GM19043 (cell line): ENCODE measurements around the gene TLN1.
A peak's percentile ranks its signal among the peaks of the same experiment; 100 is the strongest.

Experiments used
- ATAC-seq: cut with Tn5 transposase; IDR thresholded peaks from one replicate; pipeline ENCODE4 v1.9.1; 2021; ENCODE audit warnings: low read depth; ENCODE audit not compliant: unreplicated experiment

TLN1 gene

GRCh38 chr9:35666045-35666444 is 66.0 kb downstream of the TLN1 start:
- ATAC-seq = no peak

GRCh38 chr9:35665471-35665818 is 66.5 kb downstream of the TLN1 start:
- no peak for ATAC-seq

GRCh38 chr9:35664531-35665470 is 67.2 kb downstream of the TLN1 start, which contains the start of gene ARHGEF39:
Gene ARHGEF39, minus strand, starts transcription at chr9:35665195. Its CDS starts 26 bp downstream, at chr9:35665169.
- ATAC-seq = peak; percentile 84

GRCh38 chr9:35662437-35662836 is 69.6 kb downstream of the TLN1 start:
- ATAC-seq = no peak

GRCh38 chr9:35661756-35662350 is 70.1 kb downstream of the TLN1 start:
- ATAC-seq = no peak

- no peak for ATAC-seq
These were observed 71.0 kb downstream of the TLN1 start for GRCh38 chr9:35660966-35661415.

GRCh38 chr9:35659340-35659739 is 72.7 kb downstream of the TLN1 start:
- no peak for ATAC-seq

GRCh38 chr9:35658968-35659220 is 73.1 kb downstream of the TLN1 start:
- ATAC-seq = no peak

- ATAC-seq = peak; percentile 48
These were observed 73.6 kb downstream of the TLN1 start, which contains the start of gene CCDC107 for GRCh38 chr9:35658137-35658967. Gene CCDC107, plus strand, starts transcription at chr9:35658292. Its CDS starts 88 bp downstream, at chr9:35658380.

GRCh38 chr9:35657546-35658136 is 74.4 kb downstream of the TLN1 start, which contains the start of gene RMRP:
Gene RMRP, minus strand, starts transcription at chr9:35658019.
- peak; percentile 85 for ATAC-seq

- no peak for ATAC-seq
These were observed 75.0 kb downstream of the TLN1 start for GRCh38 chr9:35656831-35657545.

- ATAC-seq = no peak
These were observed 75.6 kb downstream of the TLN1 start for GRCh38 chr9:35656348-35656747.

GRCh38 chr9:35653611-35654010 is 78.4 kb downstream of the TLN1 start:
- no peak for ATAC-seq

GRCh38 chr9:35652829-35653209 is 79.2 kb downstream of the TLN1 start:
- ATAC-seq = no peak

- no peak for ATAC-seq
These were observed 79.8 kb downstream of the TLN1 start for GRCh38 chr9:35651956-35652828.

- ATAC-seq = no peak
These were observed 81.4 kb downstream of the TLN1 start, which contains the start of gene SIT1 for GRCh38 chr9:35650341-35651158. Gene SIT1, minus strand, starts transcription at chr9:35650931. Its CDS starts 78 bp downstream, at chr9:35650853.

GRCh38 chr9:35649431-35650340 is 82.3 kb downstream of the TLN1 start:
- no peak for ATAC-seq
